Measurements from ENCODE around the gene EFHC1. TPM values are rescaled to one million over a fixed set of nuclear protein-coding genes. Genes with fewer than 3 reads are reported as not detected.

EFHC1 gene
- total RNA-seq = 36.4 TPM

GRCh38 chr6:52419809-52420667 is at the start of gene EFHC1:
TSS of gene EFHC1 (plus strand) at chr6:52420342. CDS start at chr6:52420411, 69 bp downstream.

Other genes with a start within 250 kb of the EFHC1 start
- not detected for gene IL17A, start 234.0 kb upstream of the EFHC1 start, total RNA-seq
- not detected for gene IL17F, start 175.8 kb upstream of the EFHC1 start, total RNA-seq
- gene MCM3, start 135.6 kb upstream of the EFHC1 start, total RNA-seq = 71.1 TPM
- gene PAQR8, start 58.2 kb upstream of the EFHC1 start, total RNA-seq = 18.3 TPM
- gene TRAM2, start 156.7 kb downstream of the EFHC1 start, total RNA-seq = 18.8 TPM

All from metanephros (tissue), 1 donor.